HG02571 (cell line): Measurements from ENCODE around the gene KLRF2.

ENCODE experiments used
- ATAC-seq: cut with Tn5 transposase; IDR thresholded peaks from one replicate; pipeline ENCODE4 v1.9.1; 2021; ENCODE audit warnings: mild to moderate bottlenecking, moderate library complexity; ENCODE audit not compliant: unreplicated experiment

KLRF2 gene

DNA sequence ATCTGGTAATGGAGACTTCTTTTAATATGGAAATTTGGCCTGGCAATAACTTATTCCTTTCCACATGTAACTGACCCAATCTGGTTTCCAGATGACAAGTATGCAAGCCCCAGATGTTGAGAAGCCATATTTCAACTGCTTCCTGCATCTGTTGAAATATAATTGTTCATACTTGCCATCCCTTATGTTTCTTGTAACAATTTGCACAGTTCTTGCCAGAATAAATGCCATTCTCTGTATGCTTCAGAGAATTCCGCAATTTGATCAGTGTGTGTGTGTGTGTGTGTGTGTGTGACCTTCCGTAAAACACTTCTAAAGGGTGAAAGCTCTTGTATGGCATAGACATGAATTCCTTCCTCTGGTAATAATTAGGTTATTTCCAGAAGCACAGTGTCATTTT, 52.7 kb downstream of the KLRF2 start:
- no peak for ATAC-seq

DNA sequence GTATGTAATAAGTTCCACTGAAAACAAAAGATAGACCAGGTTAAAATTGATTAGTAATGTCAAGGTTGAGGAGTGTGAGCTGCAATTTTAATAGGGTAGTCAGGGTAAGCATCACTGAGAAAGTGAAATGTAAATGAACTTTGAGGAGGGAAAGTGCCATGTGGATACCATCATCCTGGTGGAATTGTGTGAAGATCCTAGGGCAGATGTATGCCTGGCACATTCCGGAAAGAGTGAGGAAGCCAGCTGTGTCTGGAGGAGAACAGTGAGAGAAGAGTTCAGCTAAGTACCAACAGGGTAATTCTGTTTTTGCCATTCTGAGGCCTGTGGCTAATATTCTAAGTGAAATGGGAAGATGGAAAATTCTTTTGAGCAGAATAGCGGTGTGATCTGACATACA, 53.7 kb downstream of the KLRF2 start:
- no peak for ATAC-seq

DNA sequence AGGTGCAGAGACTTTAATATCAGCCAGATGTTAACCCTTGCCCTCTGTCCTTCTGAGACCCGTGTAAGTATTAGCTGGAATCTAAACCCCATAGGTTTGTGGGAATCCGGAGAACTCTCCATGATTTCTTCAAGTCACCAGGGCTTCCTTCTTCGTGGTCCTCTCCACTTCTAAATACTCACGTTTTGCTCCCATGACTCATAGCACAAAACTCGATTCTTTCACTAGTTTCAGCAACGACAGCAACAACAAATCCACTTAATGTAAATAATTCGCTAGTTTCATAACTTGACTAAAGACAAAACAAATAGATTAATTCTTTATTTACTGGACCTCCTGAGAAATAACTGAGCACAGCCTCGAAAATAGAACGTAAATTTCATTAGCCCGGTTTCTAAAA, 55.3 kb downstream of the KLRF2 start:
- no peak for ATAC-seq

DNA sequence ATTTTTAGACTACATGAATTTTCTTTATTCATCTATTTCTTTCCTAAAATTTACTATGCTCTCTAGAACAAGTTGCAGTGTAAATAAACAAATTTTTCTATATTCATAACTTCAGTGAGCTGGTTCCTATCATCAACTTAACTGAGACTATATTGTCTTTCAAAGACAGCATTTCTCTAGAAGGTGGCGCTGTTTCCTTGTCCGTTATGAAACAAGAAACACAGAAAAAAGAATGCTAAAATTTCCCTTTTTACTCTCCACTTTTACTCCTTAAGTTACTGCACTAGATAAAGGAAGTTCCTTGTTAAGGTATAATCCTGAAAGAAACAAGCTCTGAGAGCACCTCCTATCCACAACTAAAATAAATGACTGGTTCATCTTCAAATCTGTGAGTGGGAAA, 59.1 kb downstream of the KLRF2 start:
- ATAC-seq, result no peak

DNA sequence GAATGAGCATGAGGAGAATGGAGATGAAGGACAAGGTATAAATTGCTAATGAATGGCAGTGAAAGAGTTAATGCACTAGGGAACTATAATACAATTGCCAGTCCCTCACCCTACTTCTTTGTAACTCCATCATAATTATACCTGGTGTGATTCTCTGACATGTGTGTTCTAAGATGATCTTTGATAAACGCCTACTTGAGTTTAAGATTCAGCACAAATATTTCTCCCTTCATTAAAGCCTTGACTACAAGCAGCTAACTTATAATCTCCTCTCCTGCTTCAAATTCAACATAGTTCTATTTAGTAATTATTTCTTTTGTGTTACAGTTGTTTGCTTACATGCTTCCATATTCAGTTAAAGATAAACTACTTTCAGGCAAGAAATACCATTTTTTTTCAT, 60.5 kb downstream of the KLRF2 start:
- no peak for ATAC-seq

DNA sequence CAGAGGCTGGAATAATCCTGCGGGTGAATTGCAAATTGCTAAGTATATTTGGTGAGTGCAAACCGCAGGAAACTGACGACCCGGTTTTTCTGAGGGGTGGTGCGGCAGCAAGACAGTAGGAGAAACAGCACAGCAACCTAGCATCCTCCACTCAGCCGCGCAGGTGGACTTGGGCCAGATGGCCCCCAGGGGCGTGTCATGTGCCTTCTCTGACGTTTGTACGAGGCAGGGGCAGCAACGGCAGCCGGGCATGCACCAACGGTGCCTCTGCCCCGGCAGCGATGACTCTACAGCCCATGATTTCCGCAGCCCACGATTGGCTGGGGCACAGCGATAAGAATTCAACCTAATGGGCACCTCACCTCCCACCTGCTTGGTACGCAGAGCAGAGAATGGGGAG, 62.0 kb downstream of the KLRF2 start:
- no peak for ATAC-seq

DNA sequence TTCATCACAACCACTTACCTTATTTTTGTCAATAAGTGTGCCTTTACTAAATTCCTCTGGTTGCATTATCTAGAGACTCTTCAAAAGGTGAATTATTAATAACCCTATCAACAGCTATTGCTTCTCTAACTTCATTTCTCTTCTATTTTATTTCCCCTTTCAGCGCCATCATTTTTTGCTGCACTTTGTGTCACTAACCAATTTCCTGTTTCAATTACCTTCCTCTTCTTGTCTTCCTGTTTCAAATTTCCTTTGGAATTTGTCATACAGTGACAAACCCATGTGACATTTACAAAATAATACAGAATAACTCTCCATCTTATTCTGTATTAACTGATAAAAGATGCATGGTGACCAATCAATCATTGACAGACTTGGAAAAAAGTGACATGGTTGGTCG, 63.1 kb downstream of the KLRF2 start:
- ATAC-seq, result no peak
